Measurements from ENCODE around the gene RNF208. TPM values are rescaled to one million over a fixed set of nuclear protein-coding genes. Genes with fewer than 3 reads are reported as not detected.

The RNF208 gene
- total and polyA plus RNA-seq, 9 of the 15 experiments (the other 6 are each of a cell fraction or from before 2014, with no cell fraction given), result 0.15 to 6.9 (median 0.50) TPM; not detected in 2

GRCh38 chr9:137218754-137219271 lies 3.2 kb downstream of the RNF208 start (continued):
- no peak for TF ChIP-seq ZNF253 (CRISPR knock-in tag; conservative IDR thresholded peaks at IDR 0.05)
- TF ChIP-seq NFIC (IDR thresholded peaks at IDR 0.05), result peak; percentile 45; the same call in 1 of the 2 replicates
- peak; percentile 84 for TF ChIP-seq SP1 (CRISPR knock-in tag; IDR thresholded peaks at IDR 0.05)
- peak; percentile 96 for TF ChIP-seq ESRRA (IDR thresholded peaks at IDR 0.05; ENCODE audit: borderline replicate concordance, low read depth)
- TF ChIP-seq GATAD2A (IDR thresholded peaks at IDR 0.05), result peak; percentile 76; the same call in 1 of the 2 replicates
- no peak for TF ChIP-seq TCF7L2 (IDR thresholded peaks at IDR 0.05; ENCODE audit: low read depth, low read length)
- peak; percentile 33 for TF ChIP-seq ZNF316 (IDR thresholded peaks at IDR 0.05)
- TF ChIP-seq CREM (IDR thresholded peaks at IDR 0.05; ENCODE audit: low read depth), result peak; percentile 79
- TF ChIP-seq ZNF764 (CRISPR knock-in tag; IDR thresholded peaks at IDR 0.05; ENCODE audit: low read depth), result 0 out of 2 replicates have a peak, but pooled peaks have one; percentile 36
- peak; percentile 45; the same call in 1 of the 2 replicates for TF ChIP-seq NKRF (IDR thresholded peaks at IDR 0.05; ENCODE audit: borderline replicate concordance)
- no peak for TF ChIP-seq FOXM1 (IDR thresholded peaks at IDR 0.05; ENCODE audit: low read depth)
- no peak for TF ChIP-seq FOXM1 (CRISPR knock-in tag; IDR thresholded peaks at IDR 0.05; ENCODE audit: low read depth)
- no peak for TF ChIP-seq ZNF224 (CRISPR knock-in tag; IDR thresholded peaks at IDR 0.05)
- 0 out of 4 replicates have a peak, but pooled peaks of 1 of the 2 experiments have one; percentile 48 for TF ChIP-seq SRF (CRISPR knock-in tag; IDR thresholded peaks at IDR 0.05)
- peak in 1 of 2 experiments; percentile 59; a peak in 2 of 4 replicates for TF ChIP-seq RCOR1 (IDR thresholded peaks at IDR 0.05; ENCODE audit: borderline replicate concordance in 1 of 2, low read depth in 2 of 2, low read length in 2 of 2)
- no peak for TF ChIP-seq ZNF140 (CRISPR knock-in tag; IDR thresholded peaks at IDR 0.05)
- 0 out of 2 replicates have a peak, but pooled peaks have one; percentile 34 for TF ChIP-seq XRCC5 (IDR thresholded peaks at IDR 0.05; ENCODE audit: low read depth, low read length)
- TF ChIP-seq DPF2 (IDR thresholded peaks at IDR 0.05), result peak; percentile 96
- no peak for TF ChIP-seq TAL1 (IDR thresholded peaks at IDR 0.05)
- no peak for TF ChIP-seq ILF3 (IDR thresholded peaks at IDR 0.05; ENCODE audit: borderline replicate concordance)
- TF ChIP-seq FOS (IDR thresholded peaks at IDR 0.05; ENCODE audit: extremely low read depth, insufficient read length), result peak; percentile 36
- TF ChIP-seq, protein P1, sequence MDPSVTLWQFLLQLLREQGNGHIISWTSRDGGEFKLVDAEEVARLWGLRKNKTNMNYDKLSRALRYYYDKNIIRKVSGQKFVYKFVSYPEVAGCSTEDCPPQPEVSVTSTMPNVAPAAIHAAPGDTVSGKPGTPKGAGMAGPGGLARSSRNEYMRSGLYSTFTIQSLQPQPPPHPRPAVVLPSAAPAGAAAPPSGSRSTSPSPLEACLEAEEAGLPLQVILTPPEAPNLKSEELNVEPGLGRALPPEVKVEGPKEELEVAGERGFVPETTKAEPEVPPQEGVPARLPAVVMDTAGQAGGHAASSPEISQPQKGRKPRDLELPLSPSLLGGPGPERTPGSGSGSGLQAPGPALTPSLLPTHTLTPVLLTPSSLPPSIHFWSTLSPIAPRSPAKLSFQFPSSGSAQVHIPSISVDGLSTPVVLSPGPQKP (CRISPR knock-in tag; IDR thresholded peaks at IDR 0.05), result no peak
- peak in 1 of 2 experiments; percentile 30; a peak in 2 of 4 replicates for TF ChIP-seq RAD21 (CRISPR knock-in tag; conservative IDR thresholded peaks at IDR 0.05 in 1 of 2, IDR thresholded peaks at IDR 0.05 in 1 of 2)
- peak; percentile 86 for TF ChIP-seq EGR1 (conservative IDR thresholded peaks at IDR 0.05)
- TF ChIP-seq YY1 (IDR thresholded peaks at IDR 0.05; ENCODE audit: borderline replicate concordance in 1 of 3, control insufficient read depth in 1 of 3, extremely low read depth in 1 of 3, insufficient read depth in 3 of 3, insufficient read length in 1 of 3, insufficient replicate concordance in 2 of 3, low read depth in 1 of 3, low read length in 2 of 3), result peak in 2 of 3 experiments; percentile 10 to 45
- TF ChIP-seq SMARCC2 (IDR thresholded peaks at IDR 0.05; ENCODE audit: low read depth), result 0 out of 2 replicates have a peak, but pooled peaks have one; percentile 53
- peak; percentile 40 for TF ChIP-seq POLR2B (IDR thresholded peaks at IDR 0.05; ENCODE audit: low read depth, partially characterized antibody)

Measured in K562 (cell line).